GM23248 (cell line): ENCODE measurements around the gene ZNF330. TPM values are rescaled to one million over a fixed set of nuclear protein-coding genes. Genes with fewer than 3 reads are reported as not detected.

ENCODE experiments used
- DNase-seq: peaks from one replicate; pipeline ENCODE4 v3.0.0-alpha.2; 2015
- H2AFZ ChIP-seq: fragments of 200-600 bp; sonication (generic); 2 replicates; pipeline ENCODE4 v1.6.1; 2016; ENCODE audit warnings: antibody characterized with exemption
- H3F3A ChIP-seq: fragments of 200-600 bp; sonication (generic); 2 replicates; pipeline ENCODE4 v1.6.1; 2016; ENCODE audit warnings: mild to moderate bottlenecking, antibody characterized with exemption, mixed run types; ENCODE audit not compliant: insufficient read depth
- H3K27ac ChIP-seq: fragments of 200-600 bp; sonication (generic); 2 replicates; pipeline ENCODE4 v1.5.1; 2016; ENCODE audit warnings: mild to moderate bottlenecking
- H3K27me3 ChIP-seq: fragments of 200-600 bp; sonication (generic); replicated peaks from 2 replicates; pipeline ENCODE4 v1.6.1; 2016; ENCODE audit warnings: mild to moderate bottlenecking; ENCODE audit not compliant: insufficient read depth
- H3K36me3 ChIP-seq: fragments of 200-600 bp; sonication (generic); 2 replicates; pipeline ENCODE4 v1.6.1; 2016; ENCODE audit warnings: low read depth, mild to moderate bottlenecking
- H3K4me1 ChIP-seq: fragments of 200-600 bp; sonication (generic); 2 replicates; pipeline ENCODE4 v1.6.1; 2016; ENCODE audit warnings: mild to moderate bottlenecking; ENCODE audit not compliant: insufficient read depth
- H3K4me2 ChIP-seq: fragments of 200-600 bp; sonication (generic); one replicate; pipeline ENCODE4 v1.6.1; 2016; ENCODE audit warnings: mild to moderate bottlenecking; ENCODE audit not compliant: unreplicated experiment
- H3K4me3 ChIP-seq: fragments of 200-600 bp; sonication (generic); 2 replicates; pipeline ENCODE4 v1.5.1; 2016; ENCODE audit warnings: mild to moderate bottlenecking
- H3K79me2 ChIP-seq: fragments of 200-600 bp; sonication (generic); 2 replicates; pipeline ENCODE4 v1.6.1; 2016; ENCODE audit warnings: mild to moderate bottlenecking; ENCODE audit not compliant: insufficient read depth
- H3K9ac ChIP-seq: fragments of 200-600 bp; sonication (generic); 2 replicates; pipeline ENCODE4 v1.6.1; 2016; ENCODE audit warnings: mild to moderate bottlenecking
- H3K9me2 ChIP-seq: fragments of 200-600 bp; sonication (generic); 2 replicates; pipeline ENCODE4 v1.6.1; 2016; ENCODE audit warnings: mixed run types, mild to moderate bottlenecking, moderate library complexity; ENCODE audit not compliant: insufficient read depth
- H3K9me3 ChIP-seq: fragments of 200-600 bp; sonication (generic); one replicate; pipeline ENCODE4 v1.6.1; 2017; ENCODE audit warnings: low read depth
- H4K20me1 ChIP-seq: fragments of 200-600 bp; sonication (generic); 2 replicates; pipeline ENCODE4 v1.6.0; 2016; ENCODE audit not compliant: insufficient read depth
- EZH2 ChIP-seq: fragments of 200-600 bp; sonication (generic); IDR thresholded peaks from 2 replicates; pipeline ENCODE4 v1.6.1; 2018; ENCODE audit warnings: antibody characterized with exemption, mild to moderate bottlenecking; ENCODE audit not compliant: insufficient read depth, poor library complexity, severe bottlenecking
- EZH2phosphoT487 ChIP-seq: fragments of 200-600 bp; sonication (generic); IDR thresholded peaks from 2 replicates; pipeline ENCODE4 v1.6.1; 2018; ENCODE audit warnings: antibody characterized with exemption, moderate library complexity, mild to moderate bottlenecking, low read depth; ENCODE audit not compliant: insufficient read depth
- WGBS, 2 experiments: methylation state at CpG; one replicate each; pipeline ENCODE4 v1.1.6; 2015 to 2017; ENCODE audit warnings: low lambda C conversion rate in 2 of 2, low coverage in 1 of 2; ENCODE audit errors: missing lambda C conversion rate in 2 of 2; 5-methylcytosine and 5-hydroxymethylcytosine counted together
- in situ Hi-C: fragments of 300-500 bp; cut with MboI; formaldehyde crosslinking; loops from 2 replicates; pipeline ENCODE4 v1.15.0; 2020
- polyA plus RNA-seq: library from polyadenylated mRNA; unstranded; fragments of >200 nt; fragmentation: Nextera tagmentation; extraction: Ambion mirVana; gene quantifications from 2 replicates; pipeline ENCODE4 v1.2.1, GENCODE V29; 2016
- total RNA-seq: library from RNA; depleted of rRNA; stranded (reverse); fragments of >200 nt; shearing (Covaris generic); gene quantifications from 2 replicates; pipeline ENCODE4 v1.2.3, GENCODE V29; 2014; rRNA removed

Gene ZNF330
- 24.8 and 28.9 TPM in 2 replicates for total RNA-seq
- 33.2 and 36.1 TPM in 2 replicates for polyA plus RNA-seq

DNA sequence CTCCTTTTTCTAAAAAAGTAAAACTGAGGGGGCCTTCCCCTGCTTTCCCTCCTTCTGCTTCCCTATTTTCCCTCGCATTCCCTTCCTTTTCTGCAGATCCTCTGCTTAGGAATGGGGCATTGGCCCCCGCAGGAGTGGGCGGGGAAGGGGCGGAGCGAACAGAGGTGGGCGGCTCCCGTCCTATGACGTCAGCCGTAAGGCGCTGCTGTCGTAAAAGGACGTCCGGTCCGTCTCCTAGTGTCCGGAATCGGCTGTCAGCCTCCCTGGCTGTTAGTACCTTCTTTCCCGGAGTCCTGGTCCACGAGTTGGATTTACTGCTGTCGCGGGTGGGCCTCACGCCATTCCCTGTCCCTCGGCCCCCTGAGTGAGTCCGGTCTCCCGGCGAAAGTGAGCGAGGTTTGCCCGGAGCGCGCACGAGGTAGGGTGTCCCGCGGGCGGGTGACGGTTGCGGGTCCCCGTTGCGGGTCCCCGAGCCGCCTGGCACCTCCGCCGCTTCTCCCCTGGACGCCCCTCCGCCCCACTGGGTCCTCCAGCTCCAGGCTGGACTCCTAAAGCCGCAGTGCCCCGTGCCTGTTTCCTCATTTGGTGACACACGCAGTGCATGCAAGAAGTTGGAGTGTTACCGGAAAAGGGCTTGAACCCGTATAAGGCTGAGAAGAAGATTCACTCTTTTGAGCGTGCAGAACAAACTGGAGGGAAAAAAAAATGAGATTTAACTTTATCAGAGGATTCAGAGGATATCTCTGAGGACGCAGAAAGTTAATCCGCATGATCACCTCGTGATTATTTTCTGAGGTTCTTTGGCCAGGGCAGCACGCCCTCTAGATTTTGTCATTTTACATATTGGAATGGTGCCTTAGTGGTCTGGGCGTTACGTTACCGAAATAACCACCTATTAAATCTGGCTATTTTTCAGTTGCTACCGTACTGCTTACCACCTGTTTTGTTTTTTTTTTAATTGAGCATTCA, at the start of gene ZNF330:
ZNF330 (plus strand) TSS at position 205 of the 969 bp plus-strand sequence. CDS start 1,477 bp downstream, outside the sequence.
- Histone ChIP-seq H3K36me3 (peaks cover 26% of the 10 kb centered on the region), H3K9me3 (no peaks in the 10 kb centered on the region), H3K27ac (peak within 1 kb of the TSS; percentile 94), H3K27me3 (no peaks in the 10 kb centered on the region), H3K4me3 (peak within 1 kb of the TSS; percentile 90), H3K4me1 (peaks cover 16% of the 10 kb centered on the region), H3F3A (no peaks in the 10 kb centered on the region), H3K9me2 (no peaks in the 10 kb centered on the region), H3K9ac (peak within 1 kb of the TSS; percentile 97), H3K4me2 (peak within 1 kb of the TSS; percentile 92), H4K20me1 (no peaks in the 10 kb centered on the region), H3K79me2 (peaks cover 52% of the 10 kb centered on the region), H2AFZ (peak within 1 kb of the TSS; percentile 98)
- TF ChIP-seq EZH2 (no peak), EZH2phosphoT487 (no peak)
- in situ Hi-C loops = no loop called here
- DNase-seq = peak; percentile 91
- WGBS, 2 experiments = 2% methylated on average over 54 to 57 of the region's 57 CpGs

DNA sequence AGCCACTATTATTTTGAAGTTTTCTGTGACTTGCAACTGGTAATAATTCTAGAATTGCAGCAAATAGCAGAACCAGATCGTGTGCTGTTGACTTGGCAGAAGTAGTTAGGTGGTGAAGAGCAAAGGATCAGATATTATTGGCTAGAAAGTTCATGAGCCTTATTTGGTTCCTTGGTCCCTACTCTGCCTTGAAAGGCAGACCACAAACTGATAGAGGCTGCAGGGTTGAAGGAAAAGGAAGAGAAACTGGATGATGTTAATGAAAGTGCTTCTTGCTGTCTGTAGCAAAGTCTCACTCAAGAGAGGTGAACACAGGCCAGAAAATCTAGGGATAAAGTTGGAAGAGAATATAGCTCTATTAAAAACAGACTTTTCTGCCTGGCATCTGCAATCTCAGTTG, 46.2 kb upstream of the ZNF330 start:
- in situ Hi-C loops = loop anchor here (25.0 kb wide), 2 partner anchors 1663 to 1913 kb away; partner anchors contain the start of gene INPP4B
- H4K20me1 ChIP-seq = no peaks in the 10 kb centered on the region
- no peaks in the 10 kb centered on the region for H3K36me3 ChIP-seq
- H3K4me3 ChIP-seq = no peak overlapping the region
- no peaks in the 10 kb centered on the region for H3F3A ChIP-seq
- DNase-seq = no peak
- no peak overlapping the region for H3K9ac ChIP-seq
- H3K27me3 ChIP-seq = peaks cover 10% of the 10 kb centered on the region
- no peaks in the 10 kb centered on the region for H3K4me1 ChIP-seq
- 7 to 13% methylated on average over 1 of the region's 1 CpG for WGBS, 2 experiments
- H3K4me2 ChIP-seq = no peak overlapping the region
- no peaks in the 10 kb centered on the region for H3K9me2 ChIP-seq
- H3K79me2 ChIP-seq = no peaks in the 10 kb centered on the region
- no peak overlapping the region for H3K27ac ChIP-seq
- no peaks in the 10 kb centered on the region for H3K9me3 ChIP-seq
- H2AFZ ChIP-seq = no peak overlapping the region
- TF ChIP-seq EZH2 (no peak), EZH2phosphoT487 (no peak)

DNA sequence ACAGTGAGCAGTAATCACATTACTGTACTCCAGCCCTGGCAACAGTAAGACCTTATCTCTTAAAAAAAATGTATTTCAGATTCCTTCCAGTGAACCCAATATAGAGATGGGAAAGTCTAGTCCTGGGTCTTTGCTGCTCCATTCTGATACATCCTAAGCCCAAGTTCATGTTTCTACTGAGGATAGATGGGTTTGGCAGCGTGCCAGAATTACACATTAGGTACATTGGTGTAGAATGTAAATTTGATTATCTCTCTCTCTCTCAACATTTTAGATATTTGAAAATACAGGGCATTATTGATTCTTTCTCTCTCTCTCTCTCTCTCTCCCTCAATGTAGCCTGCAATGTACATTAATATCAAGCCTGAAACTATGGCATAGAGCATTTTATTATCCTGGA, 43.5 kb upstream of the ZNF330 start:
- Histone ChIP-seq H3K9me2 (no peaks in the 10 kb centered on the region), H3K36me3 (no peaks in the 10 kb centered on the region), H3K27me3 (peaks cover 24% of the 10 kb centered on the region), H3K27ac (no peak overlapping the region), H3F3A (no peaks in the 10 kb centered on the region), H3K9me3 (no peaks in the 10 kb centered on the region), H4K20me1 (no peaks in the 10 kb centered on the region), H3K79me2 (no peaks in the 10 kb centered on the region), H2AFZ (no peak overlapping the region), H3K4me2 (no peak overlapping the region), H3K4me1 (no peaks in the 10 kb centered on the region), H3K9ac (no peak overlapping the region), H3K4me3 (no peak overlapping the region)
- TF ChIP-seq EZH2 (no peak), EZH2phosphoT487 (no peak)
- no peak for DNase-seq
- 0 to 6% methylated on average over 1 of the region's 1 CpG for WGBS, 2 experiments
- in situ Hi-C loops = no loop called here

- no peak for TF ChIP-seq EZH2phosphoT487
- no peak overlapping the region for H3K9ac ChIP-seq
- no peaks in the 10 kb centered on the region for H3F3A ChIP-seq
- H3K9me2 ChIP-seq = no peaks in the 10 kb centered on the region
- no peaks in the 10 kb centered on the region for H3K36me3 ChIP-seq
- no peaks in the 10 kb centered on the region for H3K79me2 ChIP-seq
- no peak overlapping the region for H2AFZ ChIP-seq
- no peak overlapping the region for H3K4me3 ChIP-seq
- no peaks in the 10 kb centered on the region for H4K20me1 ChIP-seq
- H3K9me3 ChIP-seq = no peaks in the 10 kb centered on the region
- WGBS, 2 experiments = 50 to 51% methylated on average over 8 of the region's 8 CpGs
- H3K4me2 ChIP-seq = no peak overlapping the region
- no peak for DNase-seq
- in situ Hi-C loops = no loop called here
- no peaks in the 10 kb centered on the region for H3K4me1 ChIP-seq
- peaks cover 24% of the 10 kb centered on the region for H3K27me3 ChIP-seq
- no peak overlapping the region for H3K27ac ChIP-seq
Measured at GRCh38 chr4:141179474-141180373, 41.0 kb upstream of the ZNF330 start.
